ENCODE measurements around the gene ACTG1. TPM values are rescaled to one million over a fixed set of nuclear protein-coding genes. Genes with fewer than 3 reads are reported as not detected.

The ACTG1 gene
- total and polyA plus RNA-seq, 9 of the 15 experiments (the other 6 are each of a cell fraction or from before 2014, with no cell fraction given): 224 to 1,775 (median 568) TPM

GRCh38 chr17:81519284-81520020 is 6.9 kb upstream of the ACTG1 start (continued):
- no peak for TF ChIP-seq RNF219 (CRISPR knock-in tag; IDR thresholded peaks at IDR 0.05)
- TF ChIP-seq FOS (IDR thresholded peaks at IDR 0.05; ENCODE audit: extremely low read depth, insufficient read length): no peak
- no peak for TF ChIP-seq NCOA4 (IDR thresholded peaks at IDR 0.05; ENCODE audit: partially characterized antibody)
- no peak for TF ChIP-seq NCOA1 (IDR thresholded peaks at IDR 0.05; ENCODE audit: low read depth)
- no peak for TF ChIP-seq ZNF778 (CRISPR knock-in tag; IDR thresholded peaks at IDR 0.05)
- TF ChIP-seq NUFIP1 (IDR thresholded peaks at IDR 0.05; ENCODE audit: partially characterized antibody): no peak
- no peak for TF ChIP-seq ZNF224 (CRISPR knock-in tag; IDR thresholded peaks at IDR 0.05)
- no peak for TF ChIP-seq SETDB1 (IDR thresholded peaks at IDR 0.05; ENCODE audit: low read length)
- no peak; the same call in 1 of the 2 replicates for TF ChIP-seq REST (IDR thresholded peaks at IDR 0.05; ENCODE audit: borderline replicate concordance)
- TF ChIP-seq REST (CRISPR knock-in tag; IDR thresholded peaks at IDR 0.05; ENCODE audit: low read depth): 0 out of 2 replicates have a peak, but pooled peaks have one; percentile 22

Data from K562 (cell line).